Fibroblast of skin of abdomen (primary cell): Measurements from ENCODE around the gene TBC1D10B.
"Not testable (repeated sequence)": the region's sequence is repeated elsewhere in the genome, so short reads cannot be mapped to it uniquely, and the experiment has no call there.

Experiments used
- DNase-seq: peaks from one replicate; pipeline ENCODE4 v3.0.0-alpha.2; 2013

The TBC1D10B gene

DNA sequence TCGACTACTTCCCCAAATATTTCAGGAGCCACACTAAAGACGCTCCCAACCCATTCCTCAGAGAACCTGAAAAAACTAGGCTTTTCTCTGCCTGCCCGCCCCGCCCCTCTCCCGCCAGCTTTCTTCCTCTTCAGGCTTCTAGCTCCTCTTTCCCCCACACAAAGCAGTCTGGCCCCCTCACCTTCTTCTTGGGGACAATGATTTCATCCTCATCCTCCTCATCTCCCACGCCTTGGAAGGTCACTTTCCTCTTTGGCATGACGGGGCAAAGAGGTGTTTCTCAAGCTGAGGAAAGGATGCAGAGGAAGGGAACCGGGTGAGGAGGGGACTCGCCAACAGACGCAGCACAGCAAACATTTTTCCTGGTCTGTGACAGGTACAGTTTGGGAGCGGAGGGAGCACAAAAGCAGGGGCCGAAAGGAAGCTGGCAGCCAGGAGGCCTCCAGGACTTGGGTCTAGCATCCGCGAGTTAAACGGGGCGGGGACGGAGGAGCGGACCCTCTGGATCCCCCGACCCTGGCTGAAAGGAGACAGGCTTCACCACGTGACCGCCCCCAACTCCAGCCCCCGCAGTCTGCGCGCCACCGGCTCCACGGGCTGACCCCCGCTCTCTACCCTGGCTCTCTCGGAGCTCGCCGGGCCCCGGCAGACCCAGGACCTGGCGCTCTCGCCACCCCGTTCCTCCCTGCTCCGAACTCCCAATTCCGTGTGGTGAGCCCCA lies 15.7 kb downstream of the TBC1D10B start:
- no peak for DNase-seq

DNA sequence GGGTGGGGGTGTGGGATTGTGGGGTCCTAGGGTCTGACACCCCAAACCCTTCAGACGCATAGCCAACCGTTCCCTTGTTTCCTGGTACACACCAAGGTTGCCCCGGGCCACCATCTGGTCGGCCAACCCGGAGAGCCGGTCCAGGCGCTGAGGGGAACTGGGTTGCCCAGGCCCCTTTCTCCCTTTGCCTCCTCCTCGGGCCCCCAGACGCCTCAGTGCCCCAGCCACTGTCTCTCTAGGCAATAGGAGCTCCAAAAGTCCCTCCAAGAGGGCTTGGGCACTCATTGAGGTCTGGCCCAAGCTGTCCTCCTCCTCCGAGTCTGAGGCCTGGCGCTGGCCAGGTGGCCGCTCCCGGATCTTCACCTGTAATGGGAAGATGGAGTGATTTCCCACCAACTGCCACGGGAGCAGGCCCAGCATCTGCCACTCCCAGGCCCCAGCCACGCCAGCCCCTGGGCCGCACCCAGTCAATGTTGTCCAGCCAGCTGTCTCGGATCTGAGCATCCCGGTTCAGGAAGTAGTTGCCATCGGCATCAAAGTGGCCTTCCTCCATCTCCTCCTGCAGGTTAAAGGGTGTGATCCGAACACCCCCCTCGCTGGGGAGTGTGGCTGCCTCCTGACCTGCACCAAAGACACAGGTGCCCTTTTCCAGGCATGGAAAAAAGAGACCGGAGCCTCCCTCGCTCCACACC lies 16.7 kb downstream of the TBC1D10B start:
- no peak for DNase-seq

DNA sequence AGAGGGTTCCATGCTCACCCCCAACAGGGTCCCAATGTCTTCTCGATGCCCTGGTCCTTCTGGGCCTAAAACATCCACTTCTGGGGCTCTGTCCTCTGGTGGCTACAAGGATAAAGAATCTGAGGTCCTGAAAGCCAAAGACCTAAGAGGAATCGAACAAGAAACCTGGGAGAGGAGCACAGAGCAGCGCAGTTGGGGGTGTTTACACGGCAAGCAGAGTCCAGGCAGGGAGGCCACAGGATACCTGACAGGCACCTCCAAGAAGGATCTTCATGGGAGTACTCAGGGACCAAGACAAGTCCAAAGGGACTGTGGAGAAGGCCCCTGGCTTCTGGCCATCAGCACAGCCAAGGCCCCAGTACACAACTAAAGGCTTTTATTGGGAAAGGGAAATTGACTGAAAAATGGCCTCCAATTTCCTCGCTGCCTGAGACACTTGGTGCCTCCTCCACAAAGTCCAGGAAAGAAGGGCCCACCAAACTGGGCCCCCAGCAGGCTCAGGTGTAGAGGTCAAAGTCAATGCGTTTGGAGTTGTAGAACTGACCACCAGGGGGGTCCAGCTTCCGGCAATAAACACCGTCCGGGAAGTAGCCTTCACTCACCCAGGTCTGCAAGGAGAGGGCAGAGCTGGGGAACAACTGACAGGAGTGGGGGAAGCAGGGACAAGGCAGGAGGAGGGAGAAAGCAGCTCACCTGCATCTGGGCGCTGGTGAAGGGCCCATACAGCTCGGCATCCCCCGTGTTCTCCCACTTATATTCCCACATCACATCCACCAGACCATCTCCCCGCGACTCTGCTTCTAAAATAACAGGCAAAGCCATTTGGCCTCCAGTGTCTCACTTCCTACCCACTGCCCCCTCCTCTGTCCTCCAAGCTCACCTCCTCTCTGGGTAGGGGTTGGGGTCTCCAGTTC lies 17.5 kb downstream of the TBC1D10B start:
- DNase-seq = no peak

DNA sequence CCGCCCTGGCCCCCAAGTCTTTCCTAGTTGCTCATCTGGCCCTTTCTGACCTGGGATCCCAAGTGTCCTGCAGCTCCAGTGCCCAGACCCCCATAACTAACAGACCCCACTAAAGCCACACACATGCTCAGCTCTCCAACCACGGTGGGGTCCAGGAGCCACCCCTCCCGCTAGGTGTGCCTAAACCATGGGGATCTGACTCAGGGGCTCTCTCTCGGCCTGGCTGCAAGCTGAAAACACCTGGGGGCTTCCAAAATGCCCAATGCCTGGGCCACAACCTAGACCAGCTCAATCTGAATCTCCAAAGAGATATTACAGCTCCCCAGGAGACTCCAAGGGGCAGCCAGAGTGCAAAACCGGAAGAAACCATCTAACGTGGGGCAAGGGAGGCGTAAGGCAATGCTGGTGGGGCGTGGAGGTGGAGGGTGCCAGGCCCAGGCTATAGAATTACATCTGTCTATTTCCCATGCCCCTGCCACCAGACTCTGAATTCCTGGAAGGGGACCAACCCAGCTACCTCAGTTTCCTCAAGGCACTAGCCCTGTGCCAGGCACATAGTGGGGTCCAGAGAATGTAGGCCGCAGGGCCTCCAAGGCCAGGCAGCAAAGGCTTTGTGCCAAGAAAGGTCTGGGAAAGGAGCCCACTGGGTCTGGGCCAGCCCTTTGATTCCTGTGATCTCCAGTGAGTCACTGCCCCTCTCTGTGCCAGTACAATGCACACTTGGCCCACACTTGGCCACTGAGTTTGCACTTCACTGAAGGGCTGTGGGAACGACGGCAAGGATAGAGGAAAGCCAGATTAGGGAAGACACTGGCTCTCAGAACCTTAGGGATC lies 18.5 kb downstream of the TBC1D10B start:
- peak; percentile 58 for DNase-seq

DNA sequence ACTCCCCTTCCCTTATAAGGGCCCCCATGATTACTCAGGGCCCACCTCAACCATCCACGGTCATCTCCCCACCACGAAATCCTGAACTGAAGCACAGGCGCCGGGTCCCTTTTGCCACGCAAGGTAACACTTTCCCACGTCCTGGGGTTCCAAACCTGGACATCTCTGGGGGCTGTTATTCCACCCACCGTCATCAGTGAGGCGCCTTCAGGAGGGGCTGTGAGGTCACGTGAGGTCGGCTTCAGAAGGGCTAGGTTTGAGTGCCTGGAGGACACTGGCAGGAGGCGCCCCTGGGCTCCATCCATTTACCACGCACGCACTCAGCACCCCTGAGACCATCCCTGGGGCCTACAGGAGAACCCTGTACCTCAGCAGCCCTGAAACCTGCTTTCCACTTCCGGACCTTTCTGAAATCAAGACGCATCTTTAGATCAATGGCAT lies 19.3 kb downstream of the TBC1D10B start:
- no peak for DNase-seq

DNA sequence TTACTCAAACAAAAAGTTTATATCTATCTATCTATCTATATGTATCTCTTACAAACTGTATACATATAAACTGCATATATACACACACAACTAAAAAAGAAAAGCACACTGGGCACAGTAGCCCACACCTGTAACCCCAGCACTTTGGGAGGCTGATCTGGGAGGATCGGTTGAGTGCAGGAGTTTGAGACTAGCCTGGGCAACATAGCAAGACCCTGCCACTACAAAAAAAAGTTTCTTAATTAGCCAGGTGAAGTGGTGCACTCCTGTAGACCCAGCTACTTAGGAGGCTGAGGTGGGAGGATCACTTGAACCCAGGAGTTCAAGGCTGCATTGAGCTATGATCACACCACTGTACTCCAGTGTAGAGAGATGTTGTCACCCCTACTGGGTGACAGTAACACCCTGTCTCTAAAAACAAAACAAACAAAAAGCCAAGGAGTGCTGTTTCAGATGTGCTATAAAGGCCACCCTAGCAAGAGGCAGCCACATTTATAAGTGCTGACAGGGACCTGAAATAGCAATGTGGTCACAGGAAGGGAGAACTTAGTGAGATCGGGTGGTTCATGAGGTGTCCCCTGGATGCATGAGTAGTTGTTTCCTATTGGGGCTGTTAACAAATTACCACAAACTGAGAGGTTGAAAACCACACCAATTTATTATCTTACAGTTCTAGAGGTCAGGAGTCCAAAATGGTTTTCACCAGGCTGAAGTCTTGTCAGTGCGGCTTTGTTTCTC lies 20.0 kb downstream of the TBC1D10B start:
- DNase-seq = no peak

DNA sequence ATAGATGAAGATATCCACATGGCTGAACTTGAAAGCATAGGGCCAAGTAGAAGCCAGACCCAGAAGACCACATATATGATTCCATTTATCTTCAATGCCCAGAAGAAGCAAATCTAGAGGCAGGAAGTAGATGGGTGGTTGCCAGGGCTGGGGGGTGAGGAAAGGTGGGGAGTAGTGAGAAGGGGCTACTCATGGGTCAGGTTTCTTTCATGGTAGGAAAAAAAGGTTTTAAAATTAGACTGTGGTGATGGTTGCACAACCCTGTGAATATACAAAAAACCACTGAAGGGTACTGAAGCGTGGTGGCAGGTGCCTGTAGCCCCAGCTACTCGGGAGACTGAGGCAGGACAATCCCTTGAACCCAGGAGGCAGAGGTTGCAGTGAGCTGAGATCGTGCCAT lies 20.6 kb downstream of the TBC1D10B start:
- no peak for DNase-seq

DNA sequence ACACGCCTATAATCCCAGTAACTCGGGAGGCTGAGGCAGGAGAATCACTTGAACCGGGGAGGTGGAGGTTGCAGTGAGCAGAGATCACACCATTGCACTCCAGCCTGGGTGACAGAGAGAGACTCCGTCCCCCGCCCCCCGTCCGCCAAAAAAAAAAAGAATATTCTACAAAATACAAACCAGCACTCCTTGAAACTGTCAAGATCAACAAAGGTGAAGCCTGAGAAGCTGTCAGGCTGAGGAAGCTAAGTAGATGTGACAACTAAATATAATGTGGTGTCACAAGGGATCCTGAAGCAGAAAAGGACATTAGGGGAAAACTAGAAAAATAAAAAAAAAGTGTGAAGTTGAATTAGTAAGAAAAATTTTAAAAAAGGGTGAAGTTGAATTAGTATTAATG lies 21.4 kb downstream of the TBC1D10B start:
- no peak for DNase-seq

DNA sequence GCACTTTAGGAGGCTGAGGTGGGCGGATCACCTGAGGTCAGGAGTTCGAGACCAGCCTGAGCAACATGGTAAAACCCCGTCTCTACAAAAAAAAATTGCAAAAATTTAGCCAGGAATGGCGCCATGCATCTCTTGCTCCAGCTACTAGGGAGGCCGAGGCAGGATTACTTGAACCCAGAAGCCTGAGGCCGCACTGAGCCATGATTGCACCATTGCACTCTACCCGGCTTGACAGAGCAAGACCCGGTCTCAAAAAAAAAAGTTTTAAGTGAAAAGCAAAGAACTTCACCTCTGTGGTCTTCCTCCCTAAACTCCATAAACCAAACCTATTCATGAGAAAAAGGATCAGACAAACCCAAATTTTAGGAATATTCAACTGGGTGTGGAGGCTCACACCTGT lies 22.2 kb downstream of the TBC1D10B start:
- DNase-seq = no peak

DNA sequence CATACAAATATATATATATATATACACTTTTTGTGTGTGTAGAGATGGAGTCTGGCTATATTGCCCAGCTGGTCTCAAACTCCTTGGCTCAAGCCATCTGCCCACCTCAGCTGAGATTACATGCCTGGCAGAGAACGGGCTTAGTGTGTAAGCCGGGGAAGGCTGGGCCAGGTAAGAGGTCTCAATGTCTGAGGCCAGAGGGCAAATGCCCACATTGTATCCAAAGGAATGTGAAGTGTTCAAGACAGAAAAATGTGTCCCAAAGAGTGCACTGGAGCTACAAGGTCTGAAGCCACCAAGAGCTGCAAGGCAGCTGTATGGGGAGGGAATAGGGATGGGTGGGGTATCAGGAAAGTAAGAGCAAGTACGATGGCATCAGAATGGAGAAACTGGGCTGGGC lies 24.0 kb downstream of the TBC1D10B start:
- no peak for DNase-seq

DNA sequence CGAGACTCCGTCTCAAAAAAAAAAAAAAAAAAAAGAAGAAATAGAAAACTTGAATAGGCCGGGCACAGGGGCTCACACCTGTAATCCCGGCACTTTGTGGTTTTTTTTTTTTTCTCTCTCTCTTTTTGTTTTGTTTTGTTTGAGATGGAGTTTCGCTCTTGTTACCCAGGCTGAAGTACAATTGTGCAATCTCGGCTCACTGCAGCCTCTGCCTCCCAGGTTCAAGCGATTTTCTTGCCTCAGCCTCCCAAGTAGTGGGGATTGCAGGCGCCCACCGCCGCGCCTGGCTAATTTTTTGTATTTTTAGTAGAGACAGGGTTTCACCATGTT lies 26.8 kb downstream of the TBC1D10B start:
- DNase-seq = not testable (repeated sequence)

DNA sequence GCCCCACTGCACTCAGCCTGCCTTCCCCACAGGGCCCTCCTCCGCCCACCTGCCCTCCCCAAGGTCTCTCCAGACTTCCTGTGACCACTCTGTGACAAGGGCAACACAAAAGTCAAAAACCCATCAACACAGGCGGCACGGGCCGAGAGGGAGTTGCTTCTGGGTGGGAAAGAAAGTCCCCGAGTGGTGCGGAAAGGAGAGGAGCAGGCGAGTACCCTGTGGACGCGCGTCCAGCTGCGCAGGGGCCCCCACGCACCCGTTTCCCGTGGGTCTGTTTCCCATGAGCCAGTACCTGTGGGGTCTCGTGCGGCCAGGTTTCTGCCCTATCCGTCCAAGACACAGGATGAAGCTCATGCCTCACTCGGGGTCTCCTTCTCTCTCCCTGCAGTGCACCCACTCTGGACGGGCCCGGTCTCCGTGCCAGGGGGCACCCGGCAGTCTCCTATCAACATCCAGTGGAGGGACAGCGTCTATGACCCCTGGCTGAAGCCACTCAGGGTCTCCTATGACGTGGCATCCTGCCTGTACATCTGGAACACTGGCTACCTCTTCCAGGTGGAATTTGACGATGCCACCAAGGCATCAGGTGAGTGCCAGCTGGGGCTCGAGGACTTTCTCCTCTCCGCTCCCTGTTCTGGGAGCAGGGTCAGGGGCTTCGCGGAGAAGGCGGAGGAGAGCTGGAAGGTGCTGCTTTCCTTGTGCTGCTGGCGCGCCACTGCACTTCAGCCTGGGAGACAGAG lies 27.4 kb downstream of the TBC1D10B start:
- no peak for DNase-seq

DNA sequence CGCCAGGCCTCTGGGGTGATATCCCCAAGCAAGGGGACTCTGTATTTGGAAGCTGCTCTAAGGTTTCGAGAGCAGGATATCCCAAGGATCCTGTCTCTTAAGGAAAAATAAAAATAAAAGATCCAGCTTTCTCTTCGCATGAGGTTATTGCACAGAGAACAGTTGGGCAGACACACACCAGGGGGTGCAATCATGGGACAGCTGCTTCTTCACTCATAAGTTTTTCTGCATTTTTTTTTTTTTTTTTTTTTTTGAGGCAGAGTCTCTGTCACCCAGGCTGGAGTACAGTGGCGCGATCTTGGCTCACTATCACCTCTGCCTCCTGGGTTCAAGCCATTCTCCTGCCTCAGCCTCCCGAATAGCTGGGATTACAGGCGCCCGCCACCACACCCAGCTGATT lies 28.3 kb downstream of the TBC1D10B start:
- DNase-seq = not testable (repeated sequence)

DNA sequence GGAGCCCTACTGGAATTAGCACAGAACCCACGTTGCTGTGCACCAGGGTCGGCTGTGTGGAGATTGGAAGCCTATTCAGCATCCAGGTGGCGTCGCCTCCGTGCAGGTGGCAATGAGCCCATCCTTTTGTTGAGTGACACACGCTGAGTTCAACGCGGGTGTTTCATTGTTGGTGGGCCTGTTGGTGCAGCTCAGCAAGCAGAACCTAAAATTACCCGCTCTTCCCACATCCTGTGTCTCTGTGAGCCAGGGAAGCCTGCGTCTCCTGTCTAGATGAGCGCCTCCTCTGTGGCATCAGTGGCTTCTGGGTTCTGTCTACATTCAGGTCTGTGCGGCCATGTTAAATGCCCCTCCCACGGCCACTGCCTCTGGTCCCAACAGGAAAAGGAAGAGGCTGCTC lies 29.7 kb downstream of the TBC1D10B start:
- DNase-seq = no peak

DNA sequence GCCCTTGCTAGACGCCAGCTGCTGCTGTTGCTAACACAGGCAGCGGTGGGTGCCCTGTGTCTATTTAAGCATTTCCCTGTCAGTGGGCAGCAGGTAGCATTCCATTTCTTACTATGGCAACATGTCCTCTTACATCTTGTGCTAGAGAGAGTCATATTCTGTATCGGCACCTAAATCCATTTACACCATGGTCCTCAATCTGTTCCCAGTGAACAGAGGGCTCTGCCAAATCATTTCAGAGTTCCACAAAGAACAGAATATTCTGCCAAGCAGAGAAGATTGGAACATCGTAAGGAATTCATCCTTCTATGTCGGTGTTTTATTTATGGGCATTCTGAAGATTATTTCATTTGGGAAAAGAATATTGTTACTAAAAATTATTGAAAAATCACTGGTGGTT lies 31.6 kb downstream of the TBC1D10B start:
- not testable (repeated sequence) for DNase-seq

DNA sequence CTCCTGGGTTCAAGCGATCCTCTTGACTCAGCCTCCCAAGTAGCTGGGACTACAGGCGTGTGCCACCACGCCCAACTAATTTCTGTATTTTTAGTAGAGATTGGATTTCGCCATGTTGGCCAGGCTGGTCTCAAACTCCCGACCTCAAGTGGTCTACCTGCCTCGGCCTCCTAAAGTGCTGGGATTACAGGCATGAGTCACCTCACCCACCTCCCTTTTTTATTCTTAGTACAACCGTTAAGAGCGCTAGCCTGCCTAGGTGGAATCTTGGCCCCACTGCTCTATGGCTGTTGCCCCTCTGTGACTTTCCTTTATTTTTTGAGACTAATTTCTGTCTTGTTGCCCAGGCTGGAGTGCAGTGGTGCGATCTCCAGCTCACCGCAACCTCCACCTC lies 32.3 kb downstream of the TBC1D10B start:
- not testable (repeated sequence) for DNase-seq

DNA sequence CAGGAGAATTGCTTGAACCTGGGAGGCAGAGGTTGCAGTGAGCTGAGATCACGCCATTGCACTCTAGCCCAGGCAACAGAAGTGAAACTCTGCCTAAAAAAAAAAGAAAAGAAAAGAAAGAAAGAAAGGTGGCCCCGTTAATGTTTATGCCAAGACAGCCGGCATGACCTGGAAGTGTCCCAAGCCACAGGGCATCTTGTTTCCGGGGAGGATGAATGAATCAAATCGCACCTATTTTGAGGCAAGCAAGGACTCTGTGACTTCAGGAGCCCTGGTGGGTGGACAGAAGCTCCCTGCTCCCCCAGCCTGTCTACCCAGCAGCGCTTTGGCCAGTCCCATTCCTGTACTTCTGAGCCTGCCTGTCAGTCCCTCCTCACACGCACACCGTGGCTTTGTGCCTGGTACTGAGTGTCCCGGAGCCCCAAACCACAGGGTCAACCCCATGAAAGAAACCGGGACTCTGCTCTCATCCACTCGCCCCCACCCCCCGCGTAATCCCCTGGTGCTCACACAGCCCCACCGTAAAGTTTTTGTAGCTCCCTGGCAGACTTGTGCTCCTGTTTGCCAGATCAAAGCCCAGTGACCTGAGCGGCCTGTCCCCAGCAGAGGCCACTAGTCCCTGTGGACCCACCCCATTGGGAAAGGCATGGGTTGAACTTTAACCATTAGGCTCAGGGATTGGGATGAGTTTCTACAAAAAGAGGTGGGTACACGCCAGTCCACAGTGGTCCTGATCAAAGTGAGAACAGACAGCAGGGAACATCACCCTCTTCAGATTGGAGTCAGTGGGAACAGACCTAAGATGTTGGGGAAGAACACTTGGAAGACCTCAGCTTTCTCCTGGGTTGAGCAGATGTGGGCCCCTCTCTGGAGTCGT lies 34.5 kb downstream of the TBC1D10B start:
- no peak for DNase-seq

DNA sequence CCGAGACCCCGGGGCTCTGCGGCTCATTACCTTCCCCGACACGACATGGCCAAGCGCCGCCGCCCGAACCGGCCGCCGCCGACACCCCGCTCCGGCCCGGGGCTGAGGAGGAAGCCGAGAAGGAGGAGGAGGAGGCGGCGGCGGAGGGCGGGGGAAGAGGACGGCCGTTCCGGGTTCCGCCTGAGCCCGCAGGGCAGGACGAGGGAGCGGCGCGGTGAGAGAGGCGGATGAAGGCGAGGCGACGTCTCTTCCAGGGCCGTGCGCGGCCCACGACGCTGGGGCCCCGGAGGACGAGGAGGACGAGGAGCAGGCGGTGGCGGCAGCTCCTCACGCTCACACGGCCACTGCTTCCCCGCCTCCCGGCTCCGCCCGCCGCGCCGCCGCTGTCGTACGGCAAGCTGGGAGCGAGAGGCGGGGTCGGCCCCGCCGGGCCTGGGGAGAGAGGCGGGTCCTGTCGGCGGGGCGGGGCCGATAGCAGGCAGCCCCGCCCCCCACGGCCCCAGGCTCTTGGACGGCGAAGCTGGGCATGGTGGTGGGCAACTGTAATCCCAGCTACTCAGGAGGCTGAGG lies 35.2 kb downstream of the TBC1D10B start:
- DNase-seq = peak; percentile 78

DNA sequence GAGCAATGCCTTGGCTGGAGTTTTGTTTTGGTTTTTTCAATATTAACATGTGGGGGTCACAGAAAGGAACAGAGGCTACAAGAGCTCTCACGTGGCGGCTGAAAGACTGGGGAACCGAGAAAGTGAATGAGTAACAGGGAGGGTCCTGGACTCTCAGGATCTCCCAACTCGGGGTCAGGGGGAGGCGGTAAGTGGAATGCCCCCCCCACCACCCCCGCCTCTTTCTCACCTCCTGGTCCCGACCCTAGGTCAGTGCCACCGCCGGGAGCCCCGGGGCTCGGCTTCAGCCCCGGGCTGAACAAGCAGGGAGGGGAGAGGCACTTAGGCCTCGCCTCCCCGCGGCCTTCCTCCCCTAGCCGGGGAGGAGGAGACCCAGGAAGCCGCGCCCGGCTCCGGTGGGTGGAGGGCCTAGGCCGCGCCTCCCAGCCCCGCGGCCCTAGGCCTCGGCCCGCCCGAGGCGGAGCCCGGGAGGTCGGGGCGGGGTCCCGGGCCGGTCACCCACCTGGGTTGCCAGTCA lies 35.8 kb downstream of the TBC1D10B start:
- DNase-seq = peak; percentile 76
